ENCODE data around the gene ADCK2.
"Not testable (repeated sequence)": the region's sequence is repeated elsewhere in the genome, so short reads cannot be mapped to it uniquely, and the experiment has no call there.

The ADCK2 gene

DNA sequence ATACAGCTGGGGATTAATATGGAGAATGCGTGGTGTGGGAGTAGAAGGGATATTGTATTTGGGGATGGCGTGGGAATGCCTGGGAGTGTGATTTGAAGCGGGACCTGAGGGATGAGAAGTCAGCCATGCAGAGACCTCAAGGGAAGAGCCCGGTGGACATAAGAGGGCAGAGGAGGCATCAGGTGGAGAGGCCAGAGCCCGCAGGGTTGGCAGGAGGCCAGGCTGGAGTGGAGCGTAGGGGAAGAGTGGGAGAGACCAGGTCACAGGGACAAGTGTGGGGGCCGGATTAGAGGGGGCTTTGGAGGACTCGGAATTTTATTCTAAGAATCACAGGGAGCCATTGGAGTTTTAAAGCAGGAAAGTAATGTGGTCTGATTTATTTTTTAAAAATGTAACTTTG, 25.7 kb downstream of the ADCK2 start:
- Mint-ChIP-seq H3K27me3 (no peaks in the 10 kb centered on the region), H3K4me3 (peak overlapping the region; percentile 93), H3K4me1 (peaks cover 40% of the 10 kb centered on the region), H3K27ac (no peak overlapping the region), H3K36me3 (peaks cover 8% of the 10 kb centered on the region), H3K9me3 (no peaks in the 10 kb centered on the region)
- CTCF ChIA-PET: interaction anchor here (1.0 kb wide), 1 partner anchor 113 kb away, joined by 3 read pairs; no protein-coding TSS in a partner anchor
- DNase-seq: no peak

DNA sequence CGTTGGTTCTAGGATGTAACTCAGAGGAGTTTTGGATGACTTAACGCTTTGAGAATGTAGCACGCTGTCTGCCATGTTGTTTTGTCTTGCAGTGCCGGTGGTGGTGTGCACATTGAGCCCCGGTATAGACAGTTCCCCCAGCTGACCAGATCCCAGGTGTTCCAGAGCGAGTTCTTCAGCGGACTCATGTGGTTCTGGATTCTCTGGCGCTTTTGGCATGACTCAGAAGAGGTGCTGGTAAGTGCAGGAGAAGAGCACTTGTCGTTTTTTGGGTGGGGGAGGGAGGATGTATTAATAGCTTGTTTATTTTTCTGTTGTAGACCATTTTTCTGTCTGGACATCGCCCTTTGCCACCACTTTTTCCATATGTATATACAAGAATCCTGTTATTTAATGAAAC, 30.0 kb downstream of the ADCK2 start:
- H3K27me3 Mint-ChIP-seq: no peaks in the 10 kb centered on the region
- CTCF ChIA-PET: no interaction called here
- H3K27ac Mint-ChIP-seq: no peak overlapping the region
- no peak for DNase-seq
- H3K36me3 Mint-ChIP-seq: peaks cover 23% of the 10 kb centered on the region
- H3K4me1 Mint-ChIP-seq: peaks cover 20% of the 10 kb centered on the region
- no peak overlapping the region for H3K4me3 Mint-ChIP-seq
- no peaks in the 10 kb centered on the region for H3K9me3 Mint-ChIP-seq

DNA sequence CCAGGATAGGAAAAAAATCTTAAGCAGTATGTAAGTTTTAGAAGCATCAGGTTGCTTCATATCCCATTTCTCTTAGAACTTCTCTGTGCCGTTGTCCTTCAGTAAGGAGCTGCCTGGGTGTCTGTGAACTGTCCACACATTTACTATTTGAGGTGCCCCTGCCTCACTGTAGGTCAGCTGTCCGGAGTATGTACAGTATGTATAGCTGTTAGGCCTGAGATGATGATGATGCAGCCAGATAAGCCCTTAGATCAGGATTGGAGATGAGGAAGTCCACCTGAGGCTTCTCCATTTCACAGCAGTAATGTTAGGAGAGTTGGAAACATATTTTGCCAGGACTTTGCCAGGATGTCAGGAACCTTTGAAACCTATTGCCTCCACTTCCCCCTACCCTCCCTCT, 31.5 kb downstream of the ADCK2 start:
- H3K4me3 Mint-ChIP-seq: no peak overlapping the region
- no peak overlapping the region for H3K27ac Mint-ChIP-seq
- H3K4me1 Mint-ChIP-seq: peaks cover 10% of the 10 kb centered on the region
- no peak for DNase-seq
- H3K9me3 Mint-ChIP-seq: no peaks in the 10 kb centered on the region
- peaks cover 23% of the 10 kb centered on the region for H3K36me3 Mint-ChIP-seq
- H3K27me3 Mint-ChIP-seq: no peaks in the 10 kb centered on the region
- CTCF ChIA-PET: no interaction called here

DNA sequence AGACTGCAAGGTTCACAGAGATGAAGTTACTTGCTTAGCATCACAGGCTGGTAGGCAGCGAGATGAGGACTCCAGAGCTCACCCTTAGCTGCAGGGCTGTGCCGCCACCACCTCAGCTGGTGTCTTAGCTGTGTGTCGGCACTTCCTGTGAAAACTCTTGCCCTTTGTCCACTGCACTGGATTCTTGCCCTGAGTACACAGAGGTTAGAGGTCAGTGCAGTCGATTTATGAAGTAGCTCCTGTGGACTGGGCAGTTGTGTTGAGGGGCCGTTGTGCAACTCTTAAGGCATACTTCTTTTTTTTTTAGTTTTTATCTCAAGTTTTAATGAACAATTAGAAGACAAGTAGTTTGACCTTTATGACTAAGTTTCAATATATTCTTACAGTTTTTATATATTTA, 34.4 kb downstream of the ADCK2 start:
- CTCF ChIA-PET: interaction anchor here (0.7 kb wide), 1 partner anchor 305 kb away, joined by 3 read pairs; no protein-coding TSS in a partner anchor
- Mint-ChIP-seq H3K36me3 (peaks cover 33% of the 10 kb centered on the region), H3K27ac (no peak overlapping the region), H3K27me3 (no peaks in the 10 kb centered on the region), H3K9me3 (no peaks in the 10 kb centered on the region), H3K4me1 (no peaks in the 10 kb centered on the region), H3K4me3 (no peak overlapping the region)
- DNase-seq: no peak

DNA sequence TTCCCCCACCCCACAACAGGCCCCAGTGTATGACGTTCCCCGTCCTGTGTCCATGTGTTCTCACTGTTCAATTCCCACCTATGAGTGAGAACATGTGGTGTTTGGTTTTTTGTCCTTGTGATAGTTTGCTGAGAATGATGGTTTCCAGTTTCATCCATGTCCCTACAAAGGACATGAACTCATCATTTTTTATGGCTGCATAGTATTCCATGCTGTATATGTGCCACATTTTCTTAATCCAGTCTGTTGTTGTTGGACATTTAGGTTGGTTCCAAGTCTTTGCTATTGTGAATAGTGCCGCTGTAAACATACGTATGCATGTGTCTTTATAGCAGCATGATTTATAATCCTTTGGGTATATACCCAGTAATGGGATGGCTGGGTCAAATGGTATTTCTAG, 36.0 kb downstream of the ADCK2 start:
- CTCF ChIA-PET, H3K27me3 Mint-ChIP-seq, DNase-seq, H3K4me1 Mint-ChIP-seq, H3K4me3 Mint-ChIP-seq, H3K27ac Mint-ChIP-seq, H3K9me3 Mint-ChIP-seq: not testable (repeated sequence)
- H3K36me3 Mint-ChIP-seq: peaks cover 42% of the 10 kb centered on the region

DNA sequence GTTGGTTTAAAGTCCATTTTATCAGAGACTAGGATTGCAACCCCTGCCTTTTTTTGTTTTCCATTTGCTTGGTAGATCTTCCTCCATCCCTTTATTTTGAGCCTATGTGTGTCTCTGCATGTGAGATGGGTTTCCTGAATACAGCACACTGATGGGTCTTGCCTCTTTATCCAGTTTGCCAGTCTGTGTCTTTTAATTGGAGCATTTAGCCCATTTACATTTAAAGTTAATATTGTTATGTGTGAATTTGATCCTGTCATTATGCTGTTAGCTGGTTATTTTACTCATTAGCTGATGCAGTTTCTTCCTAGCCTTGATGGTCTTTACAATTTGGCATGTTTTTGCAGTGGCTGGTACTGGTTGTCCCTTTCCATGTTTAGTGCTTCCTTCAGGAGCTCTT, 39.6 kb downstream of the ADCK2 start:
- H3K4me1 Mint-ChIP-seq, H3K4me3 Mint-ChIP-seq, CTCF ChIA-PET, H3K27me3 Mint-ChIP-seq, H3K27ac Mint-ChIP-seq, H3K9me3 Mint-ChIP-seq, DNase-seq: not testable (repeated sequence)
- peaks cover 28% of the 10 kb centered on the region for H3K36me3 Mint-ChIP-seq

DNA sequence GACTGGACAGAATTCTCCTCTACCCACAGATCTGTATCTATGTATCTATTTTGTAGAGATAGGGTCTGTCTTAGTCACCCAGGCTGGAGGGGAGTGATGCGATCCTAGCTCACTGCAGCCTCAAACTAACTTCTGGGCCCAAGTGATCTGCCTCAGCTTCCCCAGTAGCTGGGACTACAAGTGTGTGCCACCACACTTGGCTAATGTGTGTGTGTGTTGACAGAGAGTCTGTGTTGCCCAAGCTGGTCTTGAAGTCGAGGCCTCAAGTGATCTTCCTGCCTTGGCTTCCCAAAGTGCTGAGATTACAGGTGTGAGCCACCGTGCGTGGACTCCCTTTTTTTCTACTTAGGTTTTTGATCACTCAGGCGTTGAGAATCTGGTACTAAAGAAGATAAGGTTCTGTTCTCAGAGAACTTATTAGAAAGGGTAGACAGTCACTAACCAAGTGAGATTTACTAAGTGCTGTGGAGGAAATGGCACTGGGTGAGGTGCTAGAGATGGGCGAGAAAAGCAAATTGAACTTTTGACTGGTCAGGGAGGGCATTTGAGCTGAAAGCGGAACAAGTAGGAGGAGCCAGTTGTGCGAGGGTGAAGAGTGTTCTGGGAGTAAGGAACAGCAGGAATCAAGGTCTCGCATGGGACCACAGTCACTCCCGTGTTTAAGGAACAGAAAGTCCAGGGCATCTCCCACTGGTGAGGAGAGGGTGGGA, 41.7 kb downstream of the ADCK2 start:
- Mint-ChIP-seq H3K27ac (no peak overlapping the region), H3K4me3 (no peak overlapping the region), H3K27me3 (no peaks in the 10 kb centered on the region), H3K9me3 (no peaks in the 10 kb centered on the region), H3K36me3 (peaks cover 25% of the 10 kb centered on the region), H3K4me1 (peaks cover under 1% of the 10 kb centered on the region)
- CTCF ChIA-PET: interaction anchor here (0.6 to 1.2 kb wide), 2 partner anchors 107 to 271 kb away, joined by 3 read pairs; no protein-coding TSS in a partner anchor
- DNase-seq: no peak

DNA sequence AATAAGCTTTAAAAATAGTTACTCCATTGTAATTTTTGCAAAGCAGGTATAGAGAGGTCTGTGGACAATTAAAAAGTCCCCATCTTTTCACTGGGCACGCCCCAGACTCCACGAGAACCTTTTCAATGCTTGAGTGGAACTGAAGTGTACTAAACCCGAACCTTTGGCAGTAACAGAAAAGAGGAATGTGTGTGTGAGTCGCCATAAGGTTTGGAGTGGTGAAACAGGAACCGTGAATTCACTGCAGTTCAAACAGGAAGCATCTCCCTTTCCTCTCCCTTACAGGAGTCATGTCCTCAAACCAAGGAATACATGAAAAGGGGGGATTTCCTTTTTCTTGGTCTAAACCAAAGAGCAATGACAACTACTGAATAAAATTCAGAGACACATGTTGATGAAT, 47.0 kb downstream of the ADCK2 start:
- CTCF ChIA-PET: no interaction called here
- peaks cover 2% of the 10 kb centered on the region for H3K36me3 Mint-ChIP-seq
- H3K4me3 Mint-ChIP-seq: no peak overlapping the region
- no peaks in the 10 kb centered on the region for H3K27me3 Mint-ChIP-seq
- no peak for DNase-seq
- peaks cover 20% of the 10 kb centered on the region for H3K4me1 Mint-ChIP-seq
- no peaks in the 10 kb centered on the region for H3K9me3 Mint-ChIP-seq
- H3K27ac Mint-ChIP-seq: no peak overlapping the region

DNA sequence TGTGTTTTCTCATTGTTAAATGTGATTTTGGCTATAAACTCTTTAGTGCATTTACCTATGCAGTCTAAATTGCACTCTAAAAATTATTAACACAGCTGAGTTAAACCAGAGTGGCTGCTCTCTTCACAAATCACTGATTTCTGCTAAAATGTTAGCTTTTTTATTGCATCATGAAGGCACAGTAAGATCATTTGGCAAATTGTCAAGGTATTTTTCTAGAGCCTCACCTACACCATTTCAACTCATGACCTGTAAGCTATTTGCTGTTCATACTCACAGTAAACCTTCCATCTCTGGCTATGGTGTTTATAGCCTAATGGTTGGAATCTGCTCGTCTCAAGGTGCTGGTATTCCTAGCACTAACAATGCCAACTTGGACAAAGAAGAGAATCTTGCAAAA, 49.5 kb downstream of the ADCK2 start:
- no peaks in the 10 kb centered on the region for H3K27me3 Mint-ChIP-seq
- peaks cover 2% of the 10 kb centered on the region for H3K36me3 Mint-ChIP-seq
- CTCF ChIA-PET: interaction anchor here (1.5 to 2.2 kb wide), 2 partner anchors 289 to 291 kb away, joined by 6 read pairs; no protein-coding TSS in a partner anchor
- H3K27ac Mint-ChIP-seq: no peak overlapping the region
- peaks cover 20% of the 10 kb centered on the region for H3K4me1 Mint-ChIP-seq
- DNase-seq: no peak
- H3K4me3 Mint-ChIP-seq: no peak overlapping the region
- no peaks in the 10 kb centered on the region for H3K9me3 Mint-ChIP-seq

DNA sequence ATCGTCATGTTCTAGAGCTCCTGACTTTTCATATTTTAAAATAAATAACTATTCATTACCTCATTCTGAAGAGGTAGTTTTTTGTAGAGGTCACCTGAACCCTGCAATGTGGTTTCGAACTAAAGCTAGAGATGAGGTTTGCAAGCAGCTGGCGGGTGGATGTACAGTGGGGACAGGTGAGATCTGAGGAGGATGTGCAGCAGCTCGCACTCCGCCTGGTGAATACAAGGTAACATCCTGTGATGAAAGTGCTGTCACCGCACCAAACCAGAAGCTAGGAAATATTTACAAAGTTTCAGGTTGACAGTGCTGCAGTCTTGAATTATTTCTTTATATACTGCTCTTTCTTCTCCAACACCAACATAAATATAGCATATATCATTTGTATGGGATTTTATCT, 50.3 kb downstream of the ADCK2 start:
- H3K27ac Mint-ChIP-seq: peak overlapping the region; percentile 17
- H3K36me3 Mint-ChIP-seq: peaks cover 2% of the 10 kb centered on the region
- H3K9me3 Mint-ChIP-seq: no peaks in the 10 kb centered on the region
- H3K4me3 Mint-ChIP-seq: no peak overlapping the region
- peaks cover 20% of the 10 kb centered on the region for H3K4me1 Mint-ChIP-seq
- no peaks in the 10 kb centered on the region for H3K27me3 Mint-ChIP-seq
- CTCF ChIA-PET: interaction anchor here (1.1 to 2.2 kb wide), 4 partner anchors 48 to 291 kb away, joined by 4 to 6 read pairs (median 6); no protein-coding TSS in a partner anchor
- DNase-seq: peak; percentile 67

DNA sequence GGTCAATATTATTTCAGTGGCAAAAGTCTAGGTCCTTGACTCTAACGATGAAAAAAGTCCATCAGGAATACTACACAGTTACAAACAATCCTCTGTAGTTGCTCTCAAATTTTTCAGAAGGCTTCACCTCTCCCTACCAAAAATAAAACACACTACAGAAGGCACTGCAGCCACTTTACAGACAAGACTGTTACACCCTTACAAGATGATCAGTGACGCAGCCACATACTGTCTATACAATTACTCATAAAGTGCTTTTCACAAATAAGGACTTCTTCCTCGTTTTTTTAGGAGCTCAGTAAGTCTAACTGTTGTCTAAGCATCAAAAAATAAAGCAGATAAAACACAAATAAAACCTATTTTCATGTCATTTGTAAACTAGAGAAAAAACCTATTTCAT, 50.8 kb downstream of the ADCK2 start:
- Mint-ChIP-seq H3K27ac (no peak overlapping the region), H3K9me3 (no peaks in the 10 kb centered on the region), H3K27me3 (no peaks in the 10 kb centered on the region), H3K36me3 (peaks cover 2% of the 10 kb centered on the region), H3K4me3 (no peak overlapping the region), H3K4me1 (peaks cover 20% of the 10 kb centered on the region)
- no peak for DNase-seq
- CTCF ChIA-PET: interaction anchor here (1.1 to 2.2 kb wide), 4 partner anchors 49 to 290 kb away, joined by 4 to 6 read pairs (median 6); no protein-coding TSS in a partner anchor

DNA sequence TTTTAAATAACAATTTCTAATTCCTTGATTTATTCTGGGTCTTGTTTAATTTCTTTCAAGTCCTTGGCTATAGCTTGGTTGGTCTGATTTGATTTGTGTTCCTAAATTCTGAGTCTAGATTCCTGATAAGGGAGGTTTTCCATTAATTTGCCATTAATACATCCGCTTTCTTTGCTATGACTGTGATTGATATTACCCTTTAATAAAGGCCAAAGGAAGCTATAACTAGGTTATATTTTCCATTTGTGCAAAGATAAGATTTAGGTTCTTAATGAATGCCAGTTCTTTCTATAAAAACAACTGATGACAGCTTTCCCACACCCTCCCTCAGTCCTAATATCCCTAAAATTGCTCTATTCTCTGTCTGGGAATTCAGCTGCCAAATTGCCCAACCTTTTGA, 52.0 kb downstream of the ADCK2 start:
- Mint-ChIP-seq H3K9me3 (no peaks in the 10 kb centered on the region), H3K27me3 (no peaks in the 10 kb centered on the region), H3K36me3 (peaks cover 2% of the 10 kb centered on the region), H3K4me1 (peaks cover 17% of the 10 kb centered on the region), H3K27ac (no peak overlapping the region), H3K4me3 (no peak overlapping the region)
- no peak for DNase-seq
- CTCF ChIA-PET: interaction anchor here (0.8 kb wide), 1 partner anchor 15 kb away, joined by 3 read pairs; no protein-coding TSS in a partner anchor

DNA sequence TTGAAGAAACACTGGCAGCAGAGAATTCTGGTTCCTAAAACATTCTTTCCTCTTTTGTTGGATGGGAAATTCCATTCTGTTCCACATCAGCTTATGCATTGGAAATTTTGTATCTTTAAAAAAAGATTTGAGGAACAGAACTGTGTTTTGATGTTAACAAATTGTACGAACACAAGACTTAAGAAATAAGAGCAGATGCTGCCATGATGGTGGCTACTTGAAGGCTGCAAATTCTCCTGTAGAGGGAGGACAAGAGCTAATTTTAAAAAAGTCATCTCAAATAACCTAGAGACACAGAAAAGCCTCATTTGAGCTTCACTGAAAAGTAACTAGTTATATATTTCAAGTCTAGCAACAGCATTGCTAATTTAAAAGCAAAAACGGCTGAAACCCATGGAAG, 53.5 kb downstream of the ADCK2 start:
- H3K9me3 Mint-ChIP-seq: no peaks in the 10 kb centered on the region
- H3K27ac Mint-ChIP-seq: no peak overlapping the region
- H3K4me3 Mint-ChIP-seq: no peak overlapping the region
- no peaks in the 10 kb centered on the region for H3K27me3 Mint-ChIP-seq
- H3K36me3 Mint-ChIP-seq: peaks cover 4% of the 10 kb centered on the region
- CTCF ChIA-PET: interaction anchor here (0.7 to 1.6 kb wide), 10 partner anchors 18 to 285 kb away, joined by 3 to 9 read pairs (median 3); no protein-coding TSS in a partner anchor
- no peak for DNase-seq
- peaks cover 17% of the 10 kb centered on the region for H3K4me1 Mint-ChIP-seq

DNA sequence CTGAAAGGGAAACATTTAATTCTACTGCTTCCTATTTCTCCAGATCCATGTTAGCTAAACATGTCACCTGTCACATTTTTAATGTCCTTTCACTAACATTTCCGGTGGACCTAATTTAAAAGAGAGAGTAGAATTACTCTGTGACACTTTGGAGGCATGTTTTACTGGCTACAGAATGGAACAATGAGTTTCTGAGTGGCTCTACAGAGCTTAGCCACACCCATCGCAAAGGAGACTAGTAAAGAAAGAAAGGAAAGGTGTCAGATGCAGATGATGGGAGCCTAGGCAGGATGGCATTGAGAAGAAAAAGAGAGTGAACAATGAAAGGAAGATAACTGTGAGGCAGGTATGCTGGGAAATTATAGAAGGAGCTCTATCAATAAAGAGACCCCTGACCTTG, 59.7 kb downstream of the ADCK2 start:
- H3K27me3 Mint-ChIP-seq: no peaks in the 10 kb centered on the region
- peaks cover 7% of the 10 kb centered on the region for H3K36me3 Mint-ChIP-seq
- no peak for DNase-seq
- H3K4me3 Mint-ChIP-seq: no peak overlapping the region
- H3K27ac Mint-ChIP-seq: no peak overlapping the region
- CTCF ChIA-PET: no interaction called here
- no peaks in the 10 kb centered on the region for H3K9me3 Mint-ChIP-seq
- H3K4me1 Mint-ChIP-seq: no peaks in the 10 kb centered on the region

DNA sequence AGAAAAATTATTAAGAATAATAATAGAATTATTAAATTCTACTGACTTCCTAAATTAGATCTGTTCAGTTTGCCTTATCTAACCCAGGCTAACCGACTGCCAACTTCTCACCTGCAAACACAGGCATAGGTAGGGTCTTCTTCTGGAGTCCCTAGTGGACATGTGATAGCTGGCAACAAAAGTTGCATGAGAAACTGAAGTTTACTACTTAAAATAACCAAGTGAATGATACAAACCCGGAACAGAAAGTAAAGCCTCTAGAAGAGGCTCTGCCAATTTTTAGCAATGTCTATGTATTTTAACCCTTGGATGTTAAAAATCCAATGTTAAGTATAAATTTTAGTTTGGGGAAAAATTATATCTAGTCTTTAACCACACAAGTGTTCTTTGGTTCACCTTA, 61.4 kb downstream of the ADCK2 start:
- peaks cover 3% of the 10 kb centered on the region for H3K4me1 Mint-ChIP-seq
- no peak for DNase-seq
- CTCF ChIA-PET: no interaction called here
- H3K4me3 Mint-ChIP-seq: no peak overlapping the region
- H3K36me3 Mint-ChIP-seq: peaks cover 11% of the 10 kb centered on the region
- no peaks in the 10 kb centered on the region for H3K27me3 Mint-ChIP-seq
- H3K9me3 Mint-ChIP-seq: no peaks in the 10 kb centered on the region
- H3K27ac Mint-ChIP-seq: no peak overlapping the region
